Sciatic nerve (tissue), 2 donors: ENCODE data around the gene HIF1A. TPM values are rescaled to one million over a fixed set of nuclear protein-coding genes. Genes with fewer than 3 reads are reported as not detected.
"Not testable (repeated sequence)": the region's sequence is repeated elsewhere in the genome, so short reads cannot be mapped to it uniquely, and the experiment has no call there.

Experiments
- ATAC-seq: fragments of 200-7000 bp; cut with Tn5 transposase; one replicate; pipeline ENCODE4 v1.9.1; 2020; ENCODE audit warnings: mild to moderate bottlenecking, moderate library complexity
- DNase-seq: peaks from one replicate; pipeline ENCODE4 v3.0.0-alpha.2; 2020; ENCODE audit warnings: low spot score
- intact Hi-C: fragments of 100-400 bp; cut with DNase I; formaldehyde crosslinking; loops from one replicate; pipeline ENCODE4 v1.14.2; 2022
- total RNA-seq: library from RNA; stranded (reverse); fragmentation: NEBNext Ultra II Directional; extraction: Animal tissue kit (Norgen Biotek cat#: 25700); gene quantifications from one replicate; pipeline ENCODE4 v1.2.1, GENCODE V29; 2021
- donor health status: DM: no; HTN: no; CAD: no.
- donor health status: DM: no; HTN: no; CAD: no.

HIF1A gene
- 123 TPM for total RNA-seq

DNA sequence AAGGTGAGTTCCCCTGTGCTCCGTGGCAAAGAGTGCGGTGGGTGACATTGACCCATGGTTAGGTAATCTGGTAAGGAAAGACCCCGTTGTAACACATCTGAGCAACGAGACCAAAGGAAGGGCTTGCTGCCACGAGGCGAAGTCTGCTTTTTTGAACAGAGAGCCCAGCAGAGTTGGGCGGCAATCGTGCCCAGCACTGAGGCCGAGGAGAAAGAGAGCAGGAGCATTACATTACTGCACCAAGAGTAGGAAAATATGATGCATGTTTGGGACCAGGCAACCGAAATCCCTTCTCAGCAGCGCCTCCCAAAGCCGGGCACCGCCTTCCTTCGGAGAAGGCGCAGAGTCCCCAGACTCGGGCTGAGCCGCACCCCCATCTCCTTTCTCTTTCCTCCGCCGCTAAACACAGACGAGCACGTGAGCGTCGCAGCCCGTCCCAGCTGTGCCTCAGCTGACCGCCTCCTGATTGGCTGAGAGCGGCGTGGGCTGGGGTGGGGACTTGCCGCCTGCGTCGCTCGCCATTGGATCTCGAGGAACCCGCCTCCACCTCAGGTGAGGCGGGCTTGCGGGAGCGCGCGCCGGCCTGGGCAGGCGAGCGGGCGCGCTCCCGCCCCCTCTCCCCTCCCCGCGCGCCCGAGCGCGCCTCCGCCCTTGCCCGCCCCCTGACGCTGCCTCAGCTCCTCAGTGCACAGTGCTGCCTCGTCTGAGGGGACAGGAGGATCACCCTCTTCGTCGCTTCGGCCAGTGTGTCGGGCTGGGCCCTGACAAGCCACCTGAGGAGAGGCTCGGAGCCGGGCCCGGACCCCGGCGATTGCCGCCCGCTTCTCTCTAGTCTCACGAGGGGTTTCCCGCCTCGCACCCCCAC is at the start of gene HIF1A:
HIF1A (plus strand) TSS at position 684 of the 865 bp plus-strand sequence. CDS start 292 bp downstream, outside the sequence.
- ATAC-seq (peak; percentile 99), DNase-seq (peak; percentile 97)
- intact Hi-C loops, result no loop called here

- ATAC-seq (no peak), DNase-seq (no peak)
- intact Hi-C loops, result no loop called here
These were observed 48.8 kb upstream of the HIF1A start for GRCh38 chr14:61646366-61647116.

GRCh38 chr14:61647704-61648103 is 47.6 kb upstream of the HIF1A start:
- no peak for DNase-seq
- intact Hi-C loops, result no loop called here
- ATAC-seq, result no peak

DNA sequence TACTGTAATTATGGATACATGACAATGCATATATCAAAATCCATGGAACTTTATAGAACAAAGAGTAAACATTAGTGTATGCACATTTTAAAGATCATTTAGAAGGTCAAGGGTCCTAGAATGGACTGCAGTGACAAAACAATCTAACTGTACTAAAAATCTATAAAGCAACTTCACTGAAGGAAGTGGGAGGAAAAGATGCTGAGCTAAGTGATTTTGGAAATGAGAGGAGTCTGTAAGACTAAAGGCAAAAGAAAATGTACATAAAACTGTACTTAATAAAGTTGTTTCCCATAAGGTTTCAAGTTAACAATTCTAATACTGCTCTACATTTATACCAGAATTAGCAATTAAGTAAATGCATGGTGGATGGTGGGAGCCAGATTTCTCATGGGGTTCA is 46.9 kb upstream of the HIF1A start:
- ATAC-seq (no peak), DNase-seq (no peak)
- intact Hi-C loops, result no loop called here

DNA sequence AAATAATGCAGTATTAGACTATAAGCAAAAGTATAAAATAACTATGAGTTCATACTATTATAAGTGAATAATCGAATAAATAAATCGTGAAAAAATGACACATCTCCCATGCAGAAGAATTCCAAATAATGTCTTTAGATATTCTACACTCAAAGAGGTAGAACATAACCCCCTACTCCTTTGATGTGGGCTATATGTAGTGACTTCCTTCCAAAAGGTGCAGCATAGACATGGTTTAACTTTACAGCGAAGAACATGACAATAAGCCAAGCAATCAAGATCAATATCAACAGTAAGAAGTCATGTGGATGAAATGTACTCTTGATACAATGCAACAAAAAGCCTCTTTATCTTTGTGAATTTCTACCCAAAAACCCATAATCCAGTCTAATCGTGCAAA is 46.0 kb upstream of the HIF1A start:
- ATAC-seq (no peak), DNase-seq (no peak)
- intact Hi-C loops, result no loop called here

DNA sequence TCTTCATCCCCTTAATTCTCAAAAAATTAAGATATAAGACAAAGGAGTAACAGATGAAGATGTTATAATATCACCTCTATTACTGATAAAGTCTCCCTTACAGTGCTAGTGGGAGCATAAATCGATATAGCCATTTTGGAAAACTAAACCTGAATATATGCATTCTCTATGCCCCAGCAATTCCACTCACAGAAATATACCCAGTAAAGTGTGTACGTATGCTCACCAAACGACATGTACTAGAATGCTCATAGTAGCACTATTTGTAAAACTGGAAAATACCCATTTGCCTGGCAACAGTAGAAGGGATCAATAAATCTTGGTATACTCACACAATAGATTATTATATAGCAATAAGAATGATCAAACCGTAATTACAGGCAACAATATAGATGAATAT is 44.0 kb upstream of the HIF1A start:
- no peak for ATAC-seq
- no peak for DNase-seq
- intact Hi-C loops, result no loop called here

- ATAC-seq (no peak), DNase-seq (no peak)
- intact Hi-C loops, result no loop called here
These were observed 42.6 kb upstream of the HIF1A start for GRCh38 chr14:61652526-61653262.

DNA sequence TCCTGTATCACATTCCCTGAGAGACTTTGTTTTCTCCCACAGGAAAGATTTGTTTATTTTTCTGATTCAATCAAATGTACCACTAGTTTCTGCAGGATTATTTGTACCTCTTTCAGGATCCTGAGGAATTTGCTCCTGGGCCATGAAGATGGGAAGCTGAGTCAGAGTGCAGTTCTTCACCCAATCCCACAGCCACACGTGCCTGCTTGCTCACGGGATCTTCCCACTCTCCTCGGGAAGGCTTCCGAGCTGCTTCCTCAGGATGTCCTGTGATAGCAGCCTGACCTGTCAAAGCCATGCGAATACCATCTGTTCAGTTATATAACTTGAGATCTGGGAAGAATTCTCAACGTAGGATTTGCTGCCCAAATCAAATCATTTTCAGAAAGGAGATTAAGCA is 41.8 kb upstream of the HIF1A start:
- intact Hi-C loops, result no loop called here
- peak; percentile 59 for ATAC-seq
- DNase-seq, result peak; percentile 63

GRCh38 chr14:61654026-61654425 is 41.3 kb upstream of the HIF1A start:
- no peak for ATAC-seq
- no peak for DNase-seq
- intact Hi-C loops, result no loop called here

GRCh38 chr14:61655777-61656176 is 39.5 kb upstream of the HIF1A start:
- DNase-seq (no peak), ATAC-seq (no peak)
- intact Hi-C loops, result no loop called here

DNA sequence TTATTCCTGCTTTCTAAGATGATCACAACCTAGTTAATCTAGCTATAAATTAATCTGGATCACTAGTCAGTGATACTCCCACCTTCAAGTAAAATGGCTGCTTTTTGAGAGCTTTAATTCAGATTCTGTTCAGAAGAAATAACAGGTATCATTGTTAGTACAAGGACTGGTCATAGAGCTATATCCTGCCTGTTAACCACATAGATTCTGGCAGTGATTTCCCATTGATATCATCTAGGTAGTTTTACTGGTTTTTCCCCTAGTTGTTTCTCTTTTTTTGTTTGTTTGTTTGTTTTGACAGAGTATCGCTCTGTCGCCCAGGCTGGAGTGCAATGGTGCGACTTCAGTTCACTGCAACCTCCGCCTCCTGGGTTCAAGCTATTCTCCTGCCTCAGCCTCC is 39.0 kb upstream of the HIF1A start:
- ATAC-seq (no peak), DNase-seq (no peak)
- intact Hi-C loops, result no loop called here

GRCh38 chr14:61658111-61658510 is 37.2 kb upstream of the HIF1A start:
- intact Hi-C loops, DNase-seq, ATAC-seq: not testable (repeated sequence)

GRCh38 chr14:61659582-61659981 is 35.7 kb upstream of the HIF1A start:
- DNase-seq (no peak), ATAC-seq (no peak)
- intact Hi-C loops, result no loop called here

- intact Hi-C loops, result no loop called here
- DNase-seq (no peak), ATAC-seq (peak; percentile 15)
These were observed 33.6 kb upstream of the HIF1A start for GRCh38 chr14:61661471-61662400.

GRCh38 chr14:61662437-61663311 is 32.6 kb upstream of the HIF1A start:
- DNase-seq (no peak), ATAC-seq (peak; percentile 42)
- intact Hi-C loops, result no loop called here

- intact Hi-C loops, result no loop called here
- no peak for DNase-seq
- ATAC-seq, result peak; percentile 30
These were observed 31.9 kb upstream of the HIF1A start for GRCh38 chr14:61663312-61663979.

DNA sequence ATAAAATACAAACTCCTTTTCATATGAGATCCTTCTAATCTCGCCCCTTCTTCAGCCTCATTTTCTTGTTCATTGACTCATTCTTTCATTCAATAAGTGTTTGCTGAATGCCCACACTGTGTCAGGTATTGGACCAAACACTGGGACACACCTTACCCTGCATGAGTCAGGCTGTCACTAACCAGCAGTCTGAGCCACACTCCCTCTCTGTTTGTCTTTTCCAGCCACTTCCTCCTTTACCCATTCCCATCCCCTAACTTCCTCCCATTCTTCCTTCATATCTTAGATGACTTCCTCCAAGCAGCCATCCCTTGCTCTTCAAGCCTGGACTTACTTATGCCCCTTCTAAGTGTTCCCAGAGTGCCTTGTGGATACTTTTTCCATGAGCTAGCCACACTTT is 27.0 kb upstream of the HIF1A start:
- ATAC-seq, result no peak
- no peak for DNase-seq
- intact Hi-C loops, result no loop called here
